Erythroblast (primary cell): ENCODE data around the gene CLSTN2.

ENCODE experiments used
- GATA1 ChIP-seq: IDR thresholded peaks from 2 replicates; pipeline ENCODE4 v1.6.1; 2011; ENCODE audit warnings: low read depth, mild to moderate bottlenecking, control low read depth, low read length, moderate library complexity
- POLR2A ChIP-seq: IDR thresholded peaks from 2 replicates; pipeline ENCODE4 v1.6.1; 2011; ENCODE audit warnings: mild to moderate bottlenecking, low read length

DNA sequence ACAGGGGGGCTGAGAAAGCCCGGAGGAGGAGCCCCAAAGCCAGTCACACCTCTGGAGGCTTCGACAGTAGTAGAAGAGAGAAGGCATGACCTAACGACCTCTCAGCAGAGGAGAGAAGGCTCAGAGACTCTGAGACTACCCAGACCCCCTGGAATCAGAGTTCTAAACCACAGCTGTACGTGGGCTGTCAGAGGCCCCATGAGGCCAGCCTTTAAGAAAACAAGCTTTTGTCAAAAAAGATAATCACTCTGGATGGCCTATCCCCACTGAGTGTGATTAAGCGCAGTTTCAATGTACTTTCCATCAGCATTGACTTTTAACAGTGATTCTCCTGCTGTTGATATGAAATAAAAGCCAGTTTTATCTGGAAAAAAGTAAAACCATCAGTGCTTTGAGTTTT is 330.3 kb downstream of the CLSTN2 start:
- TF ChIP-seq POLR2A = no peak
- TF ChIP-seq GATA1 = no peak
